ENCODE results near the gene FAM120B.

Gene FAM120B

DNA sequence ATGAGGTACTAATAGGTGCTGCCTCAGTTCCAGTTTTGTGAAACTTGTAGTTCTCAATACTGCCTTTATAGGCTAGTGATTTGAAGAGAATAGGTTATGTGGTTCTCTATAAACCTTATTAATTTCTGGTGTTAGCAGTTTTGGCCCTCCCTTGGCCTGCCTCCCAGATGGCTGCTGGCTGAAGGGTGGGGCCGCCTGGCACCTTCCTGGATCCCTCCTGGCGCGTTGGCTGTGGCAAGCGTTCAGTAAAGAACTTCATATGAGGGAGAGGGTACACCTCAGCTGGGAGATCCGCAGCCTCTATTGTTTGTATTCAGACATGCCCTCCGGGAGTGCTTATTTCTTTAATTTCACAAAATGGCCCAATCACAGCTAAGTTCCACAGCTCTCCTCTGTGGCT is 51.9 kb downstream of the FAM120B start:
- DNase-seq (ENCODE audit: low read depth, low spot score): no peak
- in situ Hi-C loops (cut with HindIII; ENCODE audit: low sequenced_read_pairs): no loop called here
- TF ChIP-seq, protein P1, sequence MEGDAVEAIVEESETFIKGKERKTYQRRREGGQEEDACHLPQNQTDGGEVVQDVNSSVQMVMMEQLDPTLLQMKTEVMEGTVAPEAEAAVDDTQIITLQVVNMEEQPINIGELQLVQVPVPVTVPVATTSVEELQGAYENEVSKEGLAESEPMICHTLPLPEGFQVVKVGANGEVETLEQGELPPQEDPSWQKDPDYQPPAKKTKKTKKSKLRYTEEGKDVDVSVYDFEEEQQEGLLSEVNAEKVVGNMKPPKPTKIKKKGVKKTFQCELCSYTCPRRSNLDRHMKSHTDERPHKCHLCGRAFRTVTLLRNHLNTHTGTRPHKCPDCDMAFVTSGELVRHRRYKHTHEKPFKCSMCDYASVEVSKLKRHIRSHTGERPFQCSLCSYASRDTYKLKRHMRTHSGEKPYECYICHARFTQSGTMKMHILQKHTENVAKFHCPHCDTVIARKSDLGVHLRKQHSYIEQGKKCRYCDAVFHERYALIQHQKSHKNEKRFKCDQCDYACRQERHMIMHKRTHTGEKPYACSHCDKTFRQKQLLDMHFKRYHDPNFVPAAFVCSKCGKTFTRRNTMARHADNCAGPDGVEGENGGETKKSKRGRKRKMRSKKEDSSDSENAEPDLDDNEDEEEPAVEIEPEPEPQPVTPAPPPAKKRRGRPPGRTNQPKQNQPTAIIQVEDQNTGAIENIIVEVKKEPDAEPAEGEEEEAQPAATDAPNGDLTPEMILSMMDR (IDR thresholded peaks at IDR 0.05; ENCODE audit: low read depth, low read length): no peak
- H3K4me3 ChIP-seq (ENCODE audit: low read depth, low read length): no peak overlapping the region

DNA sequence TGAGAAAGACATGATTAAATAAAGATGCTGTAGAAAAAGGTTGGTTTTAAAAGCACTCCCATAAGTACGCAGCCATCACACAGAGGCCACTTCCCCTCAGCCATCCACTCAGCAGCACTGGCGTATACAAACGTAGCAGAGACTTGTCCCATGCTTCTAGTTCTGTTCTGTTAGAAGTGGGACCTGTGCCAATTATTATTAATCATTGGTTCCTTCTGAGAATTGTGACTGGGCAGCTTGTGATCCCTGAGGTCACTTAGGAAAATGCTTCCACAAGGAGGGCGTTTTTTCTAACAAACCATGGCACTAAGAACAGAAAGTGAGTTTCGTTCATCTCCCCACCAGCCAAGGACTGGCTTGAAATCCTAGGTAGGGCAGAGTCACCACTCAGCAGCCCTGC is 53.9 kb downstream of the FAM120B start:
- no peak for DNase-seq (ENCODE audit: low read depth, low spot score)
- in situ Hi-C loops (cut with HindIII; ENCODE audit: low sequenced_read_pairs): no loop called here
- TF ChIP-seq, protein P1 (IDR thresholded peaks at IDR 0.05; ENCODE audit: low read depth, low read length): no peak
- H3K4me3 ChIP-seq (ENCODE audit: low read depth, low read length): no peak overlapping the region

DNA sequence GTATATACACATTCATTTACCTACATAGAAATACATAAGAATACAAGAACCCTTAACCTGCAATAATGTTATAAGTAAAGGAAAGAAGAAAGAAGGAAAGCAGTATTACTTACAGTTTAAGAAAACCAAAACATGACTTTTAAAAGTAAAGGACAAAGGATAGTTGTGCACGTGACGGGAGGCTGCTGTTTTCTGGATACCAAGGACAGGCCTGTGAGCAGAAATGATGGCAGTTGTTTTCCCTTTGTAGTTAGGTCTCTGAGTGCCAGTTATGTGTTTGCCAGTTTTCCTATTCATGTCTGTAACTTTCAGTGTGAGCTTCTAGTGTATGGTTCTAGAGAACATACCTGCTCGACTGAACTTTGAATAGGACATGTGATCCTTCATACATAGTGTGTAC is 54.8 kb downstream of the FAM120B start:
- in situ Hi-C loops (cut with HindIII; ENCODE audit: low sequenced_read_pairs): no loop called here
- no peak overlapping the region for H3K4me3 ChIP-seq (ENCODE audit: low read depth, low read length)
- DNase-seq (ENCODE audit: low read depth, low spot score): no peak
- TF ChIP-seq, protein P1 (IDR thresholded peaks at IDR 0.05; ENCODE audit: low read depth, low read length): no peak

DNA sequence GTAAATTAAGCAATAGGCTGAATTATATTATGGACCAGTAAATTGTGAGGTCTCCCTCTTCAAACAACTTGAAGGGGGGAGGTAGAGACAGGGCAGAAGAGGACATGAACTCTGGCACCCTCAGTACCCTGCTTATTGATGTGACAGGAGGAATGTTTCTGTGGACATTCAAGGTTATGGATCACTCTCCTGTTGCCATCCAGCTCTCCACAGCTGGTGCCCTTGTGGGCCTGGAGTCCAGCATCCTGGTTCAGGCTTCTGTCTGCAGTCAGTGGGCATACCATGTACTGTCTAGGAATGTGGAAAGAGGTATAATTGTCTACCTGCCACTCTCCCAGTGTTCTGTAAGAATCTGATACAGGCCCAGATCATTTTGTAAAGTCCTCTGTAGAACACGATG is 55.6 kb downstream of the FAM120B start:
- TF ChIP-seq, protein P1 (IDR thresholded peaks at IDR 0.05; ENCODE audit: low read depth, low read length): no peak
- DNase-seq (ENCODE audit: low read depth, low spot score): no peak
- no peak overlapping the region for H3K4me3 ChIP-seq (ENCODE audit: low read depth, low read length)
- in situ Hi-C loops (cut with HindIII; ENCODE audit: low sequenced_read_pairs): no loop called here

DNA sequence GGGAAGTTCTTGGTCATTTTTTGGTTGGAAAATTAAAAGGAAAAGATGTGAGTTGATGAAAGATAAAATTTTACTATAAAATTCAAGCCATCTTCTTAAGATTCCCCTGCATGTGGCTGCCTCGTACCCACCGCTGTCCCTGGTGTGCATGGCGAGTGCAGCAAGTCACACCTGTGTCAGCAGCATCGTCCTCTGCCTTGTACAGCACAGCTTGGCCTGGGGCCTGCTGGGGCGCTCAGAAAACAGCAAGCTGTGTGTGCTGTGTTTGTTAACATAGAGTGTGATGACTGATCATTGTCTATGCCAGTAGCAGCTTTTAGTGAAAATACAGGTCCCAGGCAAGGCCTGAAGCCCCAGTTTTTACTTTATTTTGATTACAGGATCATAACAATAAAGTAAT is 56.7 kb downstream of the FAM120B start:
- in situ Hi-C loops (cut with HindIII; ENCODE audit: low sequenced_read_pairs): no loop called here
- no peak overlapping the region for H3K4me3 ChIP-seq (ENCODE audit: low read depth, low read length)
- DNase-seq (ENCODE audit: low read depth, low spot score): no peak
- TF ChIP-seq, protein P1 (IDR thresholded peaks at IDR 0.05; ENCODE audit: low read depth, low read length): no peak

DNA sequence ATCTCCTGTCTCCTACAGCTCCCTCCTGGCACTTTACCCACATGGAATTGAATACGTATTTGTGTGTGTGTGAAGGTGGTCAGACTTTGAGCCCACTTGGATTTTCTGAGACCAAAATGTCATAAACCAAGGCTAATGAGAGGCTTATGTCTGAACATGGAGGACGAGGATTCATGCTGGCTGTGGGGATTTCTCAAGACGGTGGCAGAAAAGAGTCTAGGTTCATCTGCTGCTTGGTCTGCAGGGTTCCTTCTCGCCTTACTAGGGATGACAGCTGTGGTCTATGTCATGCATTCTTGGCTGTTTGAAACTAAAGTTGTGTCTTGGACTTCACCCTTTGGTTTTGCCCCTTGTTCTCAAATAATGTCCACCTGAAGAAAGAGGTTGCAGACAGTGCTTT is 58.6 kb downstream of the FAM120B start:
- TF ChIP-seq, protein P1 (IDR thresholded peaks at IDR 0.05; ENCODE audit: low read depth, low read length): no peak
- no peak overlapping the region for H3K4me3 ChIP-seq (ENCODE audit: low read depth, low read length)
- DNase-seq (ENCODE audit: low read depth, low spot score): no peak
- in situ Hi-C loops (cut with HindIII; ENCODE audit: low sequenced_read_pairs): no loop called here

DNA sequence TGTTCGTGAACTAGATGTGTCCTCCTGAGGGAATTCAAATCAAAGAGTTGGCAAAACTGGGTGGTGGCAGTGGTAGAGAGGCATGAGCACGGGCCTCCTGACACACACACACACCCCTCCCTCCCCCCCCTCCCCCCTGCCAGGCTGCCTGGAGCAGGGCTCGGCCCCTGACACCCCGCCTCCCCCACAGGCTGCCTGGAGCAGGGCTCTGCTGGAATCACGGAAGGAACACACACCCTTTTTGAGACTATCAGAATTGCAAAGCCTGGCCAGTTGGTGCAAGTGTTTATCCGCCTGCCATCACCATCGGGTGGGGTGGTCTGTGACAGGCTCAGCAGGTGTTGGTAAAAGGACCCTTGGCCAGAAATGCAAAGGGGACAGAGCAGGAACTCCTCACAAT is 59.0 kb downstream of the FAM120B start:
- no peak overlapping the region for H3K4me3 ChIP-seq (ENCODE audit: low read depth, low read length)
- in situ Hi-C loops (cut with HindIII; ENCODE audit: low sequenced_read_pairs): no loop called here
- no peak for DNase-seq (ENCODE audit: low read depth, low spot score)
- TF ChIP-seq, protein P1 (IDR thresholded peaks at IDR 0.05; ENCODE audit: low read depth, low read length): no peak

Data from astrocyte of the spinal cord (primary cell).